HCT116 (cell line): Measurements from ENCODE around the gene RXRA. TPM values are rescaled to one million over a fixed set of nuclear protein-coding genes. Genes with fewer than 3 reads are reported as not detected.

Source experiments
- ATAC-seq: fragments of 200-7000 bp; cut with Tn5 transposase; 2 replicates; pipeline ENCODE4 v1.9.1; 2020; ENCODE audit warnings: mild to moderate bottlenecking, moderate library complexity
- BruUV-seq: library from RNA; stranded (reverse); fragments of 400-500 nt; replicated peaks from 2 replicates; lab custom pipeline; 2021; lab: Mats Ljungman, UMichigan
- CTCF ChIA-PET: fragments of 300-600 bp; sonication (Branson Sonifier 250); formaldehyde crosslinking; loops from one replicate; lab custom pipeline; 2021; ENCODE audit warnings: antibody characterized with exemption; lab: Charles Lee
- POLR2A ChIA-PET: fragments of 300-600, 350-600 bp; sonication (Branson Sonifier 250); formaldehyde crosslinking; loops from one replicate; lab custom pipeline; 2021; ENCODE audit warnings: antibody characterized with exemption; lab: Charles Lee
- RAD21 ChIA-PET, 2 experiments: fragments of 300-600 bp; sonication (Branson Sonifier 250); formaldehyde crosslinking; loops; one replicate each; lab custom pipeline; 2023; ENCODE audit warnings: low total read pairs in 2 of 2; ENCODE audit not compliant: uncharacterized antibody in 2 of 2, unreplicated experiment in 2 of 2, low non-redundant PET in 1 of 2; lab: Charles Lee
- DNase-seq: peaks from one replicate; pipeline ENCODE4 v3.0.0-alpha.2; 2010; ENCODE audit warnings: low read depth, low spot score
- H2AFZ ChIP-seq: fragments of 200-600 bp; shearing (Covaris generic), sonication (generic); 2 replicates; pipeline ENCODE4 v1.6.1; 2017; ENCODE audit warnings: low read depth, mixed run types, mixed read lengths, antibody characterized with exemption, low read length; ENCODE audit not compliant: poor library complexity, severe bottlenecking
- H3K27ac ChIP-seq: 2 replicates; pipeline ENCODE4 v1.5.1; 2012; ENCODE audit warnings: low read depth, low read length
- H3K27me3 ChIP-seq: fragments of 200-600 bp; sonication (generic); 2 replicates; pipeline ENCODE4 v1.6.1; 2016; ENCODE audit warnings: mixed run types, low read length, mixed read lengths; ENCODE audit not compliant: insufficient read depth
- H3K36me3 ChIP-seq, 2 experiments: fragments of 200-500 bp in 1 of 2; fragments of 200-600 bp in 1 of 2; sonication (Bioruptor generic) in 1 of 2; sonication (generic) in 1 of 2; 2 replicates each; pipeline versions ENCODE4 v1.5.1 to v1.6.1; 2014 to 2016; ENCODE audit warnings: low read length in 2 of 2, inconsistent platforms in 1 of 2, mixed read lengths in 1 of 2, mixed run types in 1 of 2; ENCODE audit not compliant: insufficient read depth in 2 of 2, control insufficient read depth in 1 of 2
- H3K4me1 ChIP-seq, 2 experiments: fragments of 200-600 bp in 1 of 2; sonication (generic) in 1 of 2; 2 replicates each; pipeline versions ENCODE4 v1.5.1 to v1.6.1; 2012 to 2017; ENCODE audit warnings: low read length in 2 of 2, inconsistent platforms in 1 of 2, mild to moderate bottlenecking in 1 of 2, mixed read lengths in 1 of 2, mixed run types in 1 of 2, moderate library complexity in 1 of 2; ENCODE audit not compliant: insufficient read depth in 2 of 2, control insufficient read depth in 1 of 2
- H3K4me2 ChIP-seq: fragments of 200-600 bp; sonication (generic); 2 replicates; pipeline ENCODE4 v1.6.1; 2017; ENCODE audit warnings: mixed run types, low read length, mixed read lengths
- H3K4me3 ChIP-seq, 2 experiments: fragments of 200-600 bp in 1 of 2; sonication (generic) in 1 of 2; replicated peaks in 1 of 2; 2 replicates each; pipeline ENCODE4 v1.5.1; 2011 to 2016; ENCODE audit warnings: low read length in 2 of 2, control low read depth in 1 of 2, low read depth in 1 of 2, mild to moderate bottlenecking in 1 of 2, mixed read lengths in 1 of 2, mixed run types in 1 of 2
- H3K79me2 ChIP-seq: fragments of 200-600 bp; sonication (generic); 2 replicates; pipeline ENCODE4 v1.6.1; 2017; ENCODE audit warnings: mild to moderate bottlenecking, mixed run types, low read length, moderate library complexity, mixed read lengths; ENCODE audit not compliant: insufficient read depth
- H3K9ac ChIP-seq: fragments of 200-600 bp; sonication (generic); 2 replicates; pipeline ENCODE4 v1.6.1; 2016; ENCODE audit warnings: low read length, mixed read lengths
- H3K9me2 ChIP-seq: fragments of 200-600 bp; sonication (generic), shearing (Covaris generic); 2 replicates; pipeline ENCODE4 v1.6.1; 2017; ENCODE audit warnings: mixed run types, mild to moderate bottlenecking, moderate library complexity; ENCODE audit not compliant: insufficient read depth
- H3K9me3 ChIP-seq, 2 experiments: fragments of 200-500 bp in 1 of 2; fragments of 200-600 bp in 1 of 2; sonication (Bioruptor generic) in 1 of 2; sonication (generic) in 1 of 2; 2 replicates each; pipeline ENCODE4 v1.6.1; 2014 to 2017; ENCODE audit warnings: low read length in 2 of 2, mixed read lengths in 2 of 2, inconsistent platforms in 1 of 2, low read depth in 1 of 2, mild to moderate bottlenecking in 1 of 2, mixed run types in 1 of 2, moderate library complexity in 1 of 2; ENCODE audit not compliant: control insufficient read depth in 1 of 2, insufficient read depth in 1 of 2
- H4K20me1 ChIP-seq: fragments of 200-600 bp; sonication (generic), shearing (Covaris generic); 2 replicates; pipeline ENCODE4 v1.6.1; 2017; ENCODE audit warnings: mixed run types, mild to moderate bottlenecking, moderate library complexity; ENCODE audit not compliant: insufficient read depth
- CEBPB ChIP-seq: IDR thresholded peaks from 2 replicates; pipeline ENCODE4 v1.6.1; 2012; ENCODE audit warnings: low read depth
- ELF1 ChIP-seq: IDR thresholded peaks from 2 replicates; pipeline ENCODE4 v1.6.1; 2012; ENCODE audit warnings: low read depth, borderline replicate concordance
- EZH2 ChIP-seq: fragments of 200-600 bp; sonication (generic); IDR thresholded peaks from 2 replicates; pipeline ENCODE4 v1.6.1; 2017; ENCODE audit warnings: antibody characterized with exemption, mixed run types
- FOSL1 ChIP-seq: IDR thresholded peaks from 2 replicates; pipeline ENCODE4 v1.6.1; 2012; ENCODE audit warnings: low read depth
- MAX ChIP-seq: IDR thresholded peaks from 2 replicates; pipeline ENCODE4 v1.6.1; 2012
- POLR2AphosphoS5 ChIP-seq: IDR thresholded peaks from 2 replicates; pipeline ENCODE4 v1.6.1; 2011; ENCODE audit warnings: mild to moderate bottlenecking, low read depth, low read length, moderate library complexity
- REST ChIP-seq: IDR thresholded peaks from 2 replicates; pipeline ENCODE4 v1.6.1; 2012; ENCODE audit warnings: low read depth
- SP1 ChIP-seq: IDR thresholded peaks from 2 replicates; pipeline ENCODE4 v1.6.1; 2012; ENCODE audit warnings: low read depth
- TCF7L2 ChIP-seq: IDR thresholded peaks from 2 replicates; pipeline ENCODE4 v1.7.0; 2011; ENCODE audit warnings: borderline replicate concordance, inconsistent platforms; ENCODE audit not compliant: insufficient read depth, insufficient read length; ENCODE audit errors: extremely low read depth
- YY1 ChIP-seq: IDR thresholded peaks from 2 replicates; pipeline ENCODE4 v1.6.1; 2011; ENCODE audit warnings: low read length, low read depth, moderate library complexity, mild to moderate bottlenecking; ENCODE audit not compliant: insufficient replicate concordance; ENCODE audit errors: extremely low read depth
- intact Hi-C: fragments of 100-400 bp; cut with micrococcal nuclease; formaldehyde crosslinking; loops from 2 replicates; pipeline ENCODE4 v1.10.0; 2022
- total RNA-seq: library from RNA; stranded (reverse); gene quantifications from one replicate; pipeline ENCODE4 v1.2.1, GENCODE V29; 2021; ENCODE audit not compliant: unreplicated experiment
- TF ChIP-seq, protein P1 (sequence below): IDR thresholded peaks from 2 replicates; pipeline ENCODE4 v1.6.1; 2012
- TF ChIP-seq, protein P2 (sequence below), 3 experiments: fragments of 200-600 bp in 1 of 3; sonication (generic) in 1 of 3; IDR thresholded peaks in 2 of 3; conservative IDR thresholded peaks in 1 of 3; 2 replicates each; pipeline ENCODE4 v1.5.1; 2012 to 2017; ENCODE audit warnings: low read depth in 2 of 3, low read length in 2 of 3, antibody characterized with exemption in 1 of 3, borderline replicate concordance in 1 of 3, control low read depth in 1 of 3, mild to moderate bottlenecking in 1 of 3, mixed read lengths in 1 of 3, mixed run types in 1 of 3, moderate library complexity in 1 of 3; ENCODE audit not compliant: insufficient read depth in 1 of 3

The RXRA gene
- total RNA-seq, 1 experiment from 2014 or later: 43.9 TPM

DNA sequence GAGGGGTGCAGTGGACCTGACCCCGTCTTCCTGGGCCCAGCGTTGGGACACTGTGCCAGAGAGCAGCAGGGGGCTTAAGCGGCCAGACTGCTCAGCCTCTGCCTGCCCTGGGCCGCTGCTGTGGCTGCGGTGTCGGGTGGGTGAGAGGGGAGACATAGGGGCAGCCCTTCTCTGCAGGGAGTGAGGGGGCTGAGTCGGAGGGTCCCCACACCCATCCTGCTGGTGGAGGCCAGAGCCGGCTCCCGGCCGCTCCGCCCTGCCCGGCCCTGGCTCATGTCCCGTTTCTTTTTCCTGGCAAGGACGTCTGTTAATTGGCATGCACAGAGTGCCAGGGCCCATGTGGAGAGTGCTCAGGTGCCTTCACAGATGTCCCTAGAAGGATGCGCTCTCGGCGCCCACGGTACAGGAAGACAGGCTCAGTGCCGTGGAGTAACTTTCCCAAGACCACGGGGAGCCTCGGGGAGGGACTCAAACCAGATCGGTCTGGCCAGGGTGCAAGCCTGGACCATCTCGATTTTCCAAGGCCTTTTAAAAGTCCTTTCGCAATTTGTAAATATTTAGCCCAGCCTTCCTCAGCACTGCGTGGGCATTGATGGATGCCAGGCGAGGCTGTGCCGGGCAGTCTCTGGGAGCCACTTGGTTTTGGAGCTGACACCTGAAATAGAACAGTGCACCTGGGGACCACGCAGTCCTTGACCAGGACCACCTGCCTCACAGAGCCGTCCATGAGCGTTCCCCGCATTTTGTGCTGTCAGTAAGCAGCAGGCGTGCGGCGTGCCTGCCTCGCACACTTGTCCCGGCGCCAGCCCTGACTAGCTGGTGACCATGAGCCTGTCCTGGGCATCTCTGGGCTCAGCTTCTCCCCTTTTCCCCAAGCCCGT is 60.9 kb downstream of the RXRA start:
- no peaks in the 10 kb centered on the region for H3K36me3 ChIP-seq
- ChIA-PET POLR2A (no interaction called here), CTCF (no interaction called here), RAD21 (no interaction called here)
- H3K9me3 ChIP-seq: no peaks in the 10 kb centered on the region
- H3K79me2 ChIP-seq: peaks cover 65% of the 10 kb centered on the region; the same call in 1 of the 2 replicates
- H3K4me2 ChIP-seq: no peak overlapping the region
- BruUV-seq: no TSS peak
- no peak overlapping the region for H3K27ac ChIP-seq
- H4K20me1 ChIP-seq: no peaks in the 10 kb centered on the region
- H3K9me2 ChIP-seq: no peaks in the 10 kb centered on the region
- no peak overlapping the region for H3K4me3 ChIP-seq
- H3K27me3 ChIP-seq: no peaks in the 10 kb centered on the region
- ATAC-seq (no peak), DNase-seq (no peak)
- TF ChIP-seq ELF1 (no peak), POLR2AphosphoS5 (no peak), FOSL1 (no peak), YY1 (no peak), EZH2 (no peak), REST (no peak), SP1 (no peak), TCF7L2 (no peak), MAX (no peak), CEBPB (no peak)
- TF ChIP-seq, protein P1, sequence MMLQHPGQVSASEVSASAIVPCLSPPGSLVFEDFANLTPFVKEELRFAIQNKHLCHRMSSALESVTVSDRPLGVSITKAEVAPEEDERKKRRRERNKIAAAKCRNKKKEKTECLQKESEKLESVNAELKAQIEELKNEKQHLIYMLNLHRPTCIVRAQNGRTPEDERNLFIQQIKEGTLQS: no peak
- TF ChIP-seq, protein P2, sequence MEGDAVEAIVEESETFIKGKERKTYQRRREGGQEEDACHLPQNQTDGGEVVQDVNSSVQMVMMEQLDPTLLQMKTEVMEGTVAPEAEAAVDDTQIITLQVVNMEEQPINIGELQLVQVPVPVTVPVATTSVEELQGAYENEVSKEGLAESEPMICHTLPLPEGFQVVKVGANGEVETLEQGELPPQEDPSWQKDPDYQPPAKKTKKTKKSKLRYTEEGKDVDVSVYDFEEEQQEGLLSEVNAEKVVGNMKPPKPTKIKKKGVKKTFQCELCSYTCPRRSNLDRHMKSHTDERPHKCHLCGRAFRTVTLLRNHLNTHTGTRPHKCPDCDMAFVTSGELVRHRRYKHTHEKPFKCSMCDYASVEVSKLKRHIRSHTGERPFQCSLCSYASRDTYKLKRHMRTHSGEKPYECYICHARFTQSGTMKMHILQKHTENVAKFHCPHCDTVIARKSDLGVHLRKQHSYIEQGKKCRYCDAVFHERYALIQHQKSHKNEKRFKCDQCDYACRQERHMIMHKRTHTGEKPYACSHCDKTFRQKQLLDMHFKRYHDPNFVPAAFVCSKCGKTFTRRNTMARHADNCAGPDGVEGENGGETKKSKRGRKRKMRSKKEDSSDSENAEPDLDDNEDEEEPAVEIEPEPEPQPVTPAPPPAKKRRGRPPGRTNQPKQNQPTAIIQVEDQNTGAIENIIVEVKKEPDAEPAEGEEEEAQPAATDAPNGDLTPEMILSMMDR (IDR thresholded peaks at IDR 0.05 in 2 of 3, conservative IDR thresholded peaks at IDR 0.05 in 1 of 3; ENCODE audit: borderline replicate concordance in 1 of 3, insufficient read depth in 1 of 3, low read depth in 2 of 3, low read length in 2 of 3): no peak
- peaks cover 8 to 33% of the 10 kb centered on the region in 2 experiments; a peak in 3 of 4 replicates for H3K4me1 ChIP-seq
- H2AFZ ChIP-seq: no peak overlapping the region
- no peak overlapping the region for H3K9ac ChIP-seq
- intact Hi-C loops: no loop called here
